ENCODE results near the gene PSMA2. TPM values are rescaled to one million over a fixed set of nuclear protein-coding genes. Genes with fewer than 3 reads are reported as not detected.
A peak's percentile ranks its signal among the peaks of the same experiment; 100 is the strongest.

Gene PSMA2
- total RNA-seq, 5 donors from 2014 or later (not counting 1 experiment from before 2014, with no cell fraction given): 37.0 to 50.5 (median 43.7) TPM

GRCh38 chr7:42932811-42933591 is 1.0 kb upstream of the PSMA2 start:
- Mint-ChIP-seq H3K4me3 (peak overlapping the region; percentile 97 to 100 (median 99)), H3K36me3 (peaks cover 16% of the 10 kb centered on the region), H3K9me3 (no peaks in the 10 kb centered on the region), H3K27ac (peak overlapping the region; percentile 98), H3K4me1 (peaks cover 61 to 71% (median 69%) of the 10 kb centered on the region in 3 donors), H3K27me3 (no peaks in the 10 kb centered on the region)
- ATAC-seq (replicated peaks in 1 of 4) (no peak), DNase-seq (peak in 1 of 35 experiments; percentile 20)
- Histone ChIP-seq H3K9me3 (no peaks in the 10 kb centered on the region), H3K36me3 (ENCODE audit: control insufficient read depth in 2 of 2, extremely low read depth in 1 of 2, insufficient read depth in 1 of 2, low read length in 1 of 2) (peaks cover 0 to 25% of the 10 kb centered on the region in 2 donors), H3K4me3 (ENCODE audit: control insufficient read depth in 1 of 2, extremely low read depth in 1 of 2, low read length in 1 of 2) (peak overlapping the region; percentile 85 to 100), H3K4me1 (ENCODE audit: control insufficient read depth in 1 of 2, extremely low read depth in 1 of 2, insufficient read depth in 2 of 2, low read length in 2 of 2) (peaks cover 23 to 24% of the 10 kb centered on the region in 2 experiments), H3K27ac (ENCODE audit: low read length) (peak overlapping the region; percentile 86), H3K27me3 (replicated peaks in 1 of 2; ENCODE audit: control insufficient read depth in 2 of 2, extremely low read depth in 1 of 2, insufficient read depth in 2 of 2, low read length in 1 of 2) (no peaks in the 10 kb centered on the region)
- 0% methylated on average over 5 of the region's 17 CpGs for WGBS (ENCODE audit: insufficient coverage)
- CTCF ChIA-PET: interaction anchor here (0.5 to 2.9 kb wide), 11 partner anchors 8 to 905 kb away, joined by 3 to 15 read pairs (median 4); partner anchors contain the start of gene STK17A (in 1 of the 2)
- POLR2A ChIA-PET: interaction anchor here (0.6 to 1.3 kb wide), 6 partner anchors 15 to 650 kb away, joined by 3 to 13 read pairs (median 8); no protein-coding TSS in a partner anchor

GRCh38 chr7:42931447-42931833 is 534 bp downstream of the PSMA2 start:
- H3K9me3 ChIP-seq: no peaks in the 10 kb centered on the region
- no peak for ATAC-seq (replicated peaks in 1 of 4)
- peak overlapping the region; percentile 86 for H3K27ac ChIP-seq (ENCODE audit: low read length)
- WGBS (ENCODE audit: insufficient coverage): 0% methylated on average over 4 of the region's 12 CpGs
- no peaks in the 10 kb centered on the region for H3K9me3 Mint-ChIP-seq
- H3K4me1 ChIP-seq (ENCODE audit: control insufficient read depth in 1 of 2, extremely low read depth in 1 of 2, insufficient read depth in 2 of 2, low read length in 2 of 2): peaks cover 23 to 24% of the 10 kb centered on the region in 2 experiments
- ChIA-PET POLR2A (interaction anchor here in 1 of 2 donors (0.8 to 1.8 kb wide), 3 partner anchors 19 to 827 kb away, joined by 3 to 5 read pairs (median 4); partner anchors contain the start of genes BLVRA and C7orf25), CTCF (interaction anchor here (0.7 to 2.9 kb wide), 7 partner anchors 9 to 1113 kb away, joined by 3 to 15 read pairs (median 7); partner anchors contain the start of genes C7orf25 (in 1 of the 2) and DBNL (in 1 of the 2))
- H3K4me3 Mint-ChIP-seq: peak overlapping the region; percentile 97 to 100 (median 99)
- H3K4me3 ChIP-seq (ENCODE audit: control insufficient read depth in 1 of 2, extremely low read depth in 1 of 2, low read length in 1 of 2): peak overlapping the region; percentile 85 to 100
- no peaks in the 10 kb centered on the region for H3K27me3 Mint-ChIP-seq
- peak in 5 of 35 experiments; percentile 10 to 53 (median 16) for DNase-seq
- peak overlapping the region; percentile 98 for H3K27ac Mint-ChIP-seq
- H3K36me3 ChIP-seq (ENCODE audit: control insufficient read depth in 2 of 2, extremely low read depth in 1 of 2, insufficient read depth in 1 of 2, low read length in 1 of 2): peaks cover 0 to 19% of the 10 kb centered on the region in 2 donors
- no peaks in the 10 kb centered on the region for H3K27me3 ChIP-seq (replicated peaks in 1 of 2; ENCODE audit: control insufficient read depth in 2 of 2, extremely low read depth in 1 of 2, insufficient read depth in 2 of 2, low read length in 1 of 2)
- peaks cover 67 to 80% (median 78%) of the 10 kb centered on the region in 3 donors for H3K4me1 Mint-ChIP-seq
- peaks cover 15% of the 10 kb centered on the region for H3K36me3 Mint-ChIP-seq

GRCh38 chr7:42930889-42931288 is 1.1 kb downstream of the PSMA2 start:
- Mint-ChIP-seq H3K27me3 (no peaks in the 10 kb centered on the region), H3K4me3 (peak overlapping the region; percentile 97 to 100 (median 99)), H3K4me1 (peaks cover 63 to 75% (median 74%) of the 10 kb centered on the region in 3 donors), H3K9me3 (no peaks in the 10 kb centered on the region), H3K27ac (peak overlapping the region; percentile 98), H3K36me3 (peaks cover 10% of the 10 kb centered on the region)
- Histone ChIP-seq H3K27ac (ENCODE audit: low read length) (peak overlapping the region; percentile 86), H3K27me3 (replicated peaks in 1 of 2; ENCODE audit: control insufficient read depth in 2 of 2, extremely low read depth in 1 of 2, insufficient read depth in 2 of 2, low read length in 1 of 2) (no peaks in the 10 kb centered on the region), H3K4me1 (ENCODE audit: control insufficient read depth in 1 of 2, extremely low read depth in 1 of 2, insufficient read depth in 2 of 2, low read length in 2 of 2) (peaks cover 23 to 24% of the 10 kb centered on the region in 2 experiments), H3K9me3 (no peaks in the 10 kb centered on the region), H3K4me3 (ENCODE audit: control insufficient read depth in 1 of 2, extremely low read depth in 1 of 2, low read length in 1 of 2) (peak overlapping the region; percentile 85 to 100), H3K36me3 (ENCODE audit: control insufficient read depth in 2 of 2, extremely low read depth in 1 of 2, insufficient read depth in 1 of 2, low read length in 1 of 2) (peaks cover 0 to 21% of the 10 kb centered on the region in 2 donors)
- WGBS (ENCODE audit: insufficient coverage): no CpG with 5 or more reads among the region's 5 CpGs
- ChIA-PET CTCF (interaction anchor here (0.9 to 2.9 kb wide), 5 partner anchors 10 to 911 kb away, joined by 3 to 15 read pairs (median 5); partner anchors contain the start of gene C7orf25 (in 1 of the 2)), POLR2A (interaction anchor here in 1 of 2 donors (1.8 kb wide), 1 partner anchor 19 kb away, joined by 5 read pairs; the partner anchor contains the start of gene C7orf25)
- no peak for ATAC-seq (replicated peaks in 1 of 4)
- no peak for DNase-seq

GRCh38 chr7:42929449-42929848 is 2.5 kb downstream of the PSMA2 start:
- ChIA-PET POLR2A (interaction anchor here in 1 of 2 donors (0.6 to 0.7 kb wide), 2 partner anchors 39 to 1169 kb away, joined by 3 read pairs; no protein-coding TSS in a partner anchor), CTCF (interaction anchor here (0.7 to 2.9 kb wide), 3 partner anchors 11 to 653 kb away, joined by 3 to 9 read pairs (median 7); partner anchors contain the start of gene STK17A (in 1 of the 2))
- no peak overlapping the region for H3K4me3 ChIP-seq (ENCODE audit: control insufficient read depth in 1 of 2, extremely low read depth in 1 of 2, low read length in 1 of 2)
- WGBS (ENCODE audit: insufficient coverage): 59% methylated on average over 3 of the region's 3 CpGs
- ATAC-seq (replicated peaks in 1 of 4) (no peak), DNase-seq (no peak)
- no peaks in the 10 kb centered on the region for H3K27me3 ChIP-seq (replicated peaks in 1 of 2; ENCODE audit: control insufficient read depth in 2 of 2, extremely low read depth in 1 of 2, insufficient read depth in 2 of 2, low read length in 1 of 2)
- H3K9me3 ChIP-seq: no peaks in the 10 kb centered on the region
- Mint-ChIP-seq H3K27me3 (no peaks in the 10 kb centered on the region), H3K4me1 (peaks cover 68 to 79% (median 76%) of the 10 kb centered on the region in 3 donors), H3K4me3 (peak overlapping the region in 2 of 3 donors; percentile 24 to 25), H3K36me3 (peaks cover 15% of the 10 kb centered on the region), H3K27ac (peak overlapping the region in 1 of 2 donors; percentile 52), H3K9me3 (no peaks in the 10 kb centered on the region)
- H3K36me3 ChIP-seq (ENCODE audit: control insufficient read depth in 2 of 2, extremely low read depth in 1 of 2, insufficient read depth in 1 of 2, low read length in 1 of 2): peaks cover 3 to 24% of the 10 kb centered on the region in 2 donors
- H3K4me1 ChIP-seq (ENCODE audit: control insufficient read depth in 1 of 2, extremely low read depth in 1 of 2, insufficient read depth in 2 of 2, low read length in 2 of 2): peaks cover 23 to 24% of the 10 kb centered on the region in 2 experiments
- H3K27ac ChIP-seq (ENCODE audit: low read length): no peak overlapping the region

GRCh38 chr7:42928754-42929153 is 3.2 kb downstream of the PSMA2 start:
- ChIA-PET POLR2A (interaction anchor here (0.5 to 0.7 kb wide), 4 partner anchors 15 to 1169 kb away, joined by 3 read pairs; partner anchors contain the start of gene STK17A (in 1 of the 2)), CTCF (interaction anchor here (0.5 to 1.9 kb wide), 4 partner anchors 11 to 654 kb away, joined by 3 to 7 read pairs (median 3); partner anchors contain the start of gene STK17A (in 1 of the 2))
- peaks cover 19 to 24% of the 10 kb centered on the region in 2 experiments for H3K4me1 ChIP-seq (ENCODE audit: control insufficient read depth in 1 of 2, extremely low read depth in 1 of 2, insufficient read depth in 2 of 2, low read length in 2 of 2)
- peaks cover 3 to 30% of the 10 kb centered on the region in 2 donors for H3K36me3 ChIP-seq (ENCODE audit: control insufficient read depth in 2 of 2, extremely low read depth in 1 of 2, insufficient read depth in 1 of 2, low read length in 1 of 2)
- no peak for ATAC-seq (replicated peaks in 1 of 4)
- no peaks in the 10 kb centered on the region for H3K27me3 ChIP-seq (replicated peaks in 1 of 2; ENCODE audit: control insufficient read depth in 2 of 2, extremely low read depth in 1 of 2, insufficient read depth in 2 of 2, low read length in 1 of 2)
- Mint-ChIP-seq H3K9me3 (no peaks in the 10 kb centered on the region), H3K27me3 (no peaks in the 10 kb centered on the region), H3K4me1 (peaks cover 63 to 74% (median 72%) of the 10 kb centered on the region in 3 donors), H3K4me3 (peak overlapping the region in 1 of 3 donors; percentile 7), H3K27ac (peak overlapping the region in 1 of 2 donors; percentile 2), H3K36me3 (peaks cover 19% of the 10 kb centered on the region)
- H3K9me3 ChIP-seq: no peaks in the 10 kb centered on the region
- WGBS (ENCODE audit: insufficient coverage): no CpG with 5 or more reads among the region's 3 CpGs
- no peak overlapping the region for H3K27ac ChIP-seq (ENCODE audit: low read length)
- DNase-seq: no peak
- H3K4me3 ChIP-seq (ENCODE audit: control insufficient read depth in 1 of 2, extremely low read depth in 1 of 2, low read length in 1 of 2): no peak overlapping the region

- WGBS (ENCODE audit: insufficient coverage): no CpG with 5 or more reads among the region's 5 CpGs
- Histone ChIP-seq H3K4me1 (ENCODE audit: control insufficient read depth in 1 of 2, extremely low read depth in 1 of 2, insufficient read depth in 2 of 2, low read length in 2 of 2) (peaks cover 8 to 16% of the 10 kb centered on the region in 2 experiments), H3K4me3 (ENCODE audit: control insufficient read depth in 1 of 2, extremely low read depth in 1 of 2, low read length in 1 of 2) (no peak overlapping the region), H3K9me3 (no peaks in the 10 kb centered on the region), H3K27me3 (replicated peaks in 1 of 2; ENCODE audit: control insufficient read depth in 2 of 2, extremely low read depth in 1 of 2, insufficient read depth in 2 of 2, low read length in 1 of 2) (no peaks in the 10 kb centered on the region), H3K36me3 (ENCODE audit: control insufficient read depth in 2 of 2, extremely low read depth in 1 of 2, insufficient read depth in 1 of 2, low read length in 1 of 2) (peaks cover 3 to 53% of the 10 kb centered on the region in 2 donors), H3K27ac (ENCODE audit: low read length) (no peak overlapping the region)
- no peak for DNase-seq
- Mint-ChIP-seq H3K36me3 (peaks cover 40% of the 10 kb centered on the region), H3K4me3 (no peak overlapping the region), H3K9me3 (no peaks in the 10 kb centered on the region), H3K27me3 (no peaks in the 10 kb centered on the region), H3K4me1 (peaks cover 39 to 56% (median 54%) of the 10 kb centered on the region in 3 donors), H3K27ac (no peak overlapping the region)
- no peak for ATAC-seq (replicated peaks in 1 of 4)
- ChIA-PET CTCF (interaction anchor here in 1 of 2 donors (0.5 kb wide), 1 partner anchor 47 kb away, joined by 4 read pairs; no protein-coding TSS in a partner anchor), POLR2A (no interaction called here)
Measured at GRCh38 chr7:42926204-42926603, 5.8 kb downstream of the PSMA2 start.

All from T-cell (primary cell).